GM19328 (cell line): ENCODE measurements around the gene TGFBR3L.

ENCODE experiments used
- ATAC-seq: cut with Tn5 transposase; IDR thresholded peaks from one replicate; pipeline ENCODE4 v1.9.1; 2021; ENCODE audit warnings: mild to moderate bottlenecking, moderate library complexity; ENCODE audit not compliant: unreplicated experiment

Gene TGFBR3L

GRCh38 chr19:7914598-7915045, at the start of gene TGFBR3L:
TGFBR3L (plus strand) TSS chr19:7914830.
- ATAC-seq: no peak

- ATAC-seq: no peak
Observed at GRCh38 chr19:7865262-7865911, 49.2 kb upstream of the TGFBR3L start.

DNA sequence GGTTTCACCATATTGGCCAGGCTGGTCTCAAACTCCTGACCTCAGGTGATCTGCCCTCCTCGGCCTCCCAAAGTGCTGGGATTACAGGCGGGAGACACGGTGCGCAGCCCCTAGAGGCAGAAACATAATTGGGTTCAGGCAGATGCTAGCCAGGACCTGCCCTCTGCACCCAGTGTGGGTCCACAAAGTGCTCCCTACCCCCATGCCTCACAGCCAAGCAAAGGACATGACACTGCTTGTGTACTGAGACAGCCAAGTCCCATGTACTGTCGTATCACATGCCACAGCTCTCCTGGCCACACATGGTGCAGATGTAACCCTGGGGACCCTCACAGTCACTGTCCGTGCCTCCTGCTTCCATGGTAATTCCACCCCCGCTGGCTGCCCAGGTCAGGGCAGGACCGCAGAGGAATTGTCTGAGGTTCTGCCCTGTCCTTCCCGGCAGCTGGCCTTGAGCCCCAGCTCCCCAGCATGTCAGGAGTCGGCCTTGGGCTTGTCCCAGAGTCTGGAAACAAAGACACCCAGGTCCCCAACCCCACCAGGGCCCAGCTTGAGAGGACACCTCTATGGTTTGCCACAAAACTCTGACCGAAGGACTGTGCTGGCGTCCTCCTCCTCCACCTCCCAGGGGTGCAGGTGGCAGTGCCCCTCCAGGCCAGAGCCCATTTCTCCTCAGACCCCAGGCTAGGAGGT, 48.1 kb upstream of the TGFBR3L start:
- ATAC-seq: no peak

DNA sequence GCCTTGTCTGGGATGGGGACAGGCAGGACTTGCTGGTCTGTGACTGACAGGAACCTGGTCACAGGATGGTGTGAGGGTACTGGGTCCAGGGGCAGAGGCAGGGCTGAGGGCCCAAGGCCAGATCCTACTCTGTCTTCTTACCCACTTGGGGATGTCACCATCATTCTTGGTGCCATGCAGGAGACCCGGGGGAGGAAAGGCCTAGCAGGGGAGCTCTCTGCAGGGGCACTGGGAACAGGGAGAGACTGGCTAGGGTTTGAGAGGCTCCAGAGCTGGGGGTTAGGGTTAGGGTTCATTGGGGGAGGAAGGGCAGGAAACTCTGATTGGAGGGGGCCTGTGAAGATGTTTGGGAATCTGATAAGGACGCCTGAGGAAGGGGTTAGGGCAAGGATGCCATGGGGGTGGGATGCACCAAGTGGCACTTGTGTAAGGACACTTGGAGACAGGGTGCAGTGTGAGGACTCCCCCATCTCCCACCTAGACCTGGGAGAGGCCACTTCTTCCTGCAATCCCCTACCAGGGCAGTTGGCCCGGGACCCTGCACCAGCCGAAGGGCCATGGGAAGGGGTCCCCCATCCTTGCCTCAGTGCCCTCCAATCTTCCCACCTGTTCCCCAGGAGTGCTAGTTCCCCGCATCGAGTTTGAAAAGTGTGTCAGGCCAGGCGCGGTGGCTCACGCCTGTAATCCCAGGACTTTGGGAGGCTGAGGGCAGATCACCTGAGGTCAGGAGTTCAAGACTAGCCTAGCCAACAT, 47.4 kb upstream of the TGFBR3L start:
- ATAC-seq: no peak

DNA sequence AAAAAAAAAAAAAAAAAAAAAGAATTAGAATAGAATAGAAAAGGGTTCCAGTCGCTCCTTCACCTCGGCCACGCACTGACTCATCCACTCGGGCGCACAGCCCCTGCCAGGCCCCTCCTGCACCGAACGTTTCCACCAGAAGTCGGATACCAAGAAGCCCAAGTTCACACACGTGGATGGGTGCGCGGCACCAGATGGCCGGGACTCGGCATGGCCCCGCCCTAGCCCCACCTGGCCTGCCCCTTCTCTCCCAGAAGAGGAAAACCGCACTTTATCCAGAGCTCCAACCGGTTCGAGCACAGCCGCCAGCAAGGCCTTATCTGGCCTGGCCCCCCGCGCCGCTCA, 46.3 kb upstream of the TGFBR3L start:
- no peak for ATAC-seq

GRCh38 chr19:7868671-7869452, 45.8 kb upstream of the TGFBR3L start:
- ATAC-seq: peak; percentile 65

- peak; percentile 54 for ATAC-seq
Observed at GRCh38 chr19:7869453-7869909, 45.1 kb upstream of the TGFBR3L start.

- ATAC-seq: no peak
Observed at GRCh38 chr19:7869910-7870511, 44.6 kb upstream of the TGFBR3L start.

DNA sequence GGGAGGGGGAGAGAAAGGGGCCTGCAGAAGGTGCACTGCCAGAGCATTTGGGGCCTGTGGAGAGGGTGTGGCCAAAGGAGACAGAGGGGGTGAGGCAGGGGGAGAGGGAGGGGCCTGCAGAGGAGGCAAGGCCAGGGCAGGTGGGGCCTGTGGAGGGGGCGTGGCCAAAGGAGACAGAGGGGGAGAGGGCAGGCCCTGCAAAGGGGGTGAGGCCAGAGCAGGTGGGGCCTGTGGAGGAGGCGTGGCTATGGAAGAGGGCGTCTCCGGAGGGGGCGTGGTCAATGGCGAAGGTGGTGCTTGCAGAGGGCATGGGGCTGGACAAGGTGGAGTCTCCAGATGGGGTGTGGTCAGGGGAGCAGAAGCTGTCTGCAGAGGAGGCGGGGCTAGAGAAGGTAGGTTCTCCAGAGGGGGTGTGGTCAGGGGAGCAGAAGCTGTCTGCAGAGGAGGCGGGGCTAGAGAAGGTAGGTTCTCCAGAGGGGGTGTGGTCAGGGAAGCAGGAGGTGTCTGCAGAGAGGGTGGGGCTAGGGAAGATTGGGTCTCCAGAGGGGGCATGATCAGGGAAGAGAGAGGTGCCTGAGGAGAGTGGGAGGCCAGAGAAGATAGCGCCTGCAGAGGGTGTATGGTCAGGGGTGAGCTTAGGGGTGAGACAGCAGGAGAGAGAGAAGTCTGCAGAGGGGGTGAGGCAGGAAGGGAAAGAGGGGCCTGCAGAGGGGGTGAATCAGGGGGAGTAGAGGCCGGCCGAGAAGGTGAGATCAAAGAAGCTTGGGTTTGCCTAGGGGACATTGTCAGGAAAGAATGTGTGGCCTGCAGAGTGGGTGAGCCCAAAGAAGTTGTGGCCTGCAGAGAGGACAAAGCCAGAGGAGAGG, 43.8 kb upstream of the TGFBR3L start:
- no peak for ATAC-seq

- ATAC-seq: no peak
Observed at GRCh38 chr19:7871437-7872305, 43.0 kb upstream of the TGFBR3L start.

DNA sequence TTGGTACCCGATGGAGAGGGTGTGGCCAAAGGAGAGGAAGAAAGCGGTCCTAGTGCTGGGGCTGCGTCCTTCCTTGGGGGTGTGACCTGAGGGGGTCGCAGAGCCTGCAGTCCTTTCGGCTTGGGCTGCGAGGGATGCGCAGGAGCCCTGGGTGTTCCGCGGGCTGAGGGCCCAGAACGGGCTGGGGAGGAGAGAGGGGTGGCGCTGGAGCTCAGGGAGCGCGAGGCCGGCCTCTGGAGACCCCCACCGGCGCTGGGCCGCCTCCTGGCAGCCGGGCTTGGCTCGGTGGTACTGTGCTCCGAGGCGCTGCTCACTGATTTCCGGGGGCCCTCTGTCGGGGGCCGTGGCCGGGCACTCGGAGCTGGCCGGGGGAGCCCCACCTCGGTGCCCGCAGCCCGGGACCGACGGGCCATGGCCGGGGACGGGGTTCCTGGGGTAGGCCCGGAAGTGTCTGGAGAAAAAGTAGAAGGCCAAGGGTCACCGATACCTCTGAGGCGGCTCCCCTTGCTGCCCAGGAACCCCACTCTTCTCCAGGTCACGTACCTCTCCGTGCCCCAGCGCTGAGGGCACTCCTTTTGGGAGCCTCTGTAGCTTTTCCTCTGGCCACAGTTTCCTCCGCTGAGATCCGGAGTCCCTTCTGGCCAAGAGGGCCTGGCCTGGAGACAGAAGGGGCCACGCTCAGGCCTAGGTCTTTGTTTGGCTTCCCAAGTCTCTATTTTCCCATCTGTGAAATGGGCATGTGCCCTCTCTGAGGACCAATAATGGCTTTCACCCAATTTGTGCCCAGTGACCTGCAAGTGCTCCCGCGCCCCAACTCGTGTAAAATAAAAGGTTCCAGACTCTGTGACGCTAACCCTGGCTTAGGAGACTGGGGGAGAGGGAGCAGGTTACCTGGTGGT, 42.1 kb upstream of the TGFBR3L start:
- no peak for ATAC-seq

GRCh38 chr19:7873304-7874075, 41.1 kb upstream of the TGFBR3L start:
- ATAC-seq: no peak

GRCh38 chr19:7874076-7874896, 40.3 kb upstream of the TGFBR3L start, which contains the start of gene PRR36:
PRR36 (minus strand) TSS chr19:7874390; CDS start chr19:7873689, 701 bp downstream.
- no peak for ATAC-seq

GRCh38 chr19:7874897-7875273, 39.7 kb upstream of the TGFBR3L start:
- ATAC-seq: no peak

DNA sequence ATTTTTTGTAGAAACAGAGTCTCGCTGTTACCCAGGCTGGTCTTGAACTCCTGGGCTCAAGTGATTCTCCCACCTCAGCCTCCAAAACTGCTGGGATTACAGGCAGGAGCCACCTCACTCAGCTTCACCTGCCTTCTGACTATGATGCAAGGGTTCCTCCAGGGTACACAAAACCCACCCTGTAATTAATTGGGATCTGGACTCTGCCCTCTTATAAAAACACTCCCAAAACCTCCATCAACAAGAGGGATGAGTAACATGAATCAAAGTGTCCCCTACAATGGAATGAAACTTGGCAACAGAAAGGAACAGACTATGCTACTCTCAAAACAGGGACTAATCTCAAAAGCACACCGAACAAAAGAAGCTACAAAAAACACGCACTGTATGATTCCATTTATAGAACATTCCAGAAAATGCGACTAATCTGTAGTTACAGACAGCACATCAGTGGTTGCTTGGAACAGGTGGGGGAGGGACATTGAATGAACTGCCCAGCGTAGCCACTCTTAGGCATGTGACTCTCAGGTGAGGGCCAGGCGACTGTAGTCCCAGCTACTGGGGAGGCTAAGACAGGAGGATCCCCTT, 37.3 kb upstream of the TGFBR3L start:
- no peak for ATAC-seq
